ENCODE results near the gene SUGP1. TPM values are rescaled to one million over a fixed set of nuclear protein-coding genes. Genes with fewer than 3 reads are reported as not detected.

The SUGP1 gene
- polyA plus RNA-seq, 1 donor (not counting 4 experiments of a cell fraction or from before 2014, with no cell fraction given) = 28.6 TPM

GRCh38 chr19:19226663-19227062 is 93.6 kb downstream of the SUGP1 start:
- H3K79me2 ChIP-seq (ENCODE audit: control insufficient read depth, insufficient read depth, low read length) = no peaks in the 10 kb centered on the region
- no peak overlapping the region for H3K4me2 ChIP-seq (ENCODE audit: control insufficient read depth, extremely low read depth, insufficient read depth, low read depth, low read length)
- H3K27ac ChIP-seq (ENCODE audit: control insufficient read depth, insufficient read depth, low read length) = no peak overlapping the region
- H3K4me3 ChIP-seq (ENCODE audit: control insufficient read depth in 2 of 3, extremely low read depth in 1 of 3, insufficient read depth in 2 of 3, low read depth in 1 of 3, low read length in 3 of 3) = no peak overlapping the region
- H2AFZ ChIP-seq (ENCODE audit: control insufficient read depth, low read length) = no peak overlapping the region
- FAIRE-seq (no peak), DNase-seq (ENCODE audit: low read depth, low spot score) (no peak)
- H3K36me3 ChIP-seq (ENCODE audit: control insufficient read depth in 2 of 2, extremely low read depth in 1 of 2, insufficient read depth in 2 of 2, low read length in 2 of 2) = no peaks in the 10 kb centered on the region
- H3K4me1 ChIP-seq (ENCODE audit: control insufficient read depth, extremely low read depth, insufficient read depth, low read length) = peaks cover 3% of the 10 kb centered on the region
- H4K20me1 ChIP-seq (ENCODE audit: control insufficient read depth, extremely low read depth, insufficient read depth, low read length) = no peaks in the 10 kb centered on the region
- H3K9ac ChIP-seq (ENCODE audit: control insufficient read depth, extremely low read depth, insufficient read depth, low read length) = no peak overlapping the region
- H3K9me1 ChIP-seq (ENCODE audit: control insufficient read depth, extremely low read depth, insufficient read depth, low read length) = no peaks in the 10 kb centered on the region
- H3K9me3 ChIP-seq (ENCODE audit: control insufficient read depth, low read depth, low read length) = no peaks in the 10 kb centered on the region
- peaks cover 17% of the 10 kb centered on the region for H3K27me3 ChIP-seq (ENCODE audit: control insufficient read depth, extremely low read depth, insufficient read depth, low read length)
- TF ChIP-seq, protein P1, sequence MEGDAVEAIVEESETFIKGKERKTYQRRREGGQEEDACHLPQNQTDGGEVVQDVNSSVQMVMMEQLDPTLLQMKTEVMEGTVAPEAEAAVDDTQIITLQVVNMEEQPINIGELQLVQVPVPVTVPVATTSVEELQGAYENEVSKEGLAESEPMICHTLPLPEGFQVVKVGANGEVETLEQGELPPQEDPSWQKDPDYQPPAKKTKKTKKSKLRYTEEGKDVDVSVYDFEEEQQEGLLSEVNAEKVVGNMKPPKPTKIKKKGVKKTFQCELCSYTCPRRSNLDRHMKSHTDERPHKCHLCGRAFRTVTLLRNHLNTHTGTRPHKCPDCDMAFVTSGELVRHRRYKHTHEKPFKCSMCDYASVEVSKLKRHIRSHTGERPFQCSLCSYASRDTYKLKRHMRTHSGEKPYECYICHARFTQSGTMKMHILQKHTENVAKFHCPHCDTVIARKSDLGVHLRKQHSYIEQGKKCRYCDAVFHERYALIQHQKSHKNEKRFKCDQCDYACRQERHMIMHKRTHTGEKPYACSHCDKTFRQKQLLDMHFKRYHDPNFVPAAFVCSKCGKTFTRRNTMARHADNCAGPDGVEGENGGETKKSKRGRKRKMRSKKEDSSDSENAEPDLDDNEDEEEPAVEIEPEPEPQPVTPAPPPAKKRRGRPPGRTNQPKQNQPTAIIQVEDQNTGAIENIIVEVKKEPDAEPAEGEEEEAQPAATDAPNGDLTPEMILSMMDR (optimal IDR thresholded peaks at IDR 0.05 in 1 of 3, IDR thresholded peaks at IDR 0.05 in 1 of 3, conservative IDR thresholded peaks at IDR 0.05 in 1 of 3; ENCODE audit: extremely low read depth in 1 of 3, insufficient read depth in 2 of 3, low read length in 3 of 3) = no peak
- no peak for TF ChIP-seq EZH2 (IDR thresholded peaks at IDR 0.05; ENCODE audit: low read length)
- dilution Hi-C loops (cut with MboI; ENCODE audit: extremely low pct_ligation_motif_present, low sequenced_read_pairs) = no loop called here

- dilution Hi-C loops (cut with MboI; ENCODE audit: extremely low pct_ligation_motif_present, low sequenced_read_pairs) = no loop called here
- Histone ChIP-seq H3K4me3 (ENCODE audit: control insufficient read depth in 2 of 3, extremely low read depth in 1 of 3, insufficient read depth in 2 of 3, low read depth in 1 of 3, low read length in 3 of 3) (no peak overlapping the region), H3K27ac (ENCODE audit: control insufficient read depth, insufficient read depth, low read length) (no peak overlapping the region), H3K79me2 (ENCODE audit: control insufficient read depth, insufficient read depth, low read length) (no peaks in the 10 kb centered on the region), H3K4me1 (ENCODE audit: control insufficient read depth, extremely low read depth, insufficient read depth, low read length) (peaks cover 3% of the 10 kb centered on the region), H2AFZ (ENCODE audit: control insufficient read depth, low read length) (no peak overlapping the region), H3K27me3 (ENCODE audit: control insufficient read depth, extremely low read depth, insufficient read depth, low read length) (peaks cover 17% of the 10 kb centered on the region), H3K9me1 (ENCODE audit: control insufficient read depth, extremely low read depth, insufficient read depth, low read length) (no peaks in the 10 kb centered on the region), H3K4me2 (ENCODE audit: control insufficient read depth, extremely low read depth, insufficient read depth, low read depth, low read length) (no peak overlapping the region), H3K9me3 (ENCODE audit: control insufficient read depth, low read depth, low read length) (no peaks in the 10 kb centered on the region), H3K36me3 (ENCODE audit: control insufficient read depth in 2 of 2, extremely low read depth in 1 of 2, insufficient read depth in 2 of 2, low read length in 2 of 2) (no peaks in the 10 kb centered on the region), H4K20me1 (ENCODE audit: control insufficient read depth, extremely low read depth, insufficient read depth, low read length) (no peaks in the 10 kb centered on the region), H3K9ac (ENCODE audit: control insufficient read depth, extremely low read depth, insufficient read depth, low read length) (no peak overlapping the region)
- FAIRE-seq (no peak), DNase-seq (ENCODE audit: low read depth, low spot score) (no peak)
- TF ChIP-seq, protein P1 (optimal IDR thresholded peaks at IDR 0.05 in 1 of 3, IDR thresholded peaks at IDR 0.05 in 1 of 3, conservative IDR thresholded peaks at IDR 0.05 in 1 of 3; ENCODE audit: extremely low read depth in 1 of 3, insufficient read depth in 2 of 3, low read length in 3 of 3) = no peak
- no peak for TF ChIP-seq EZH2 (IDR thresholded peaks at IDR 0.05; ENCODE audit: low read length)
Observed at GRCh38 chr19:19226204-19226603, 94.1 kb downstream of the SUGP1 start.

Small RNA genes within 50 kb of the gene (small RNA-seq; reads per million reads assigned to genes)
- 0 reads per million in 3 experiments for gene RNU6-1028P (ENCODE audit: insufficient read length in 3 of 3, low read depth in 3 of 3, low replicate concordance in 1 of 3)

Other genes starting within 250 kb of the SUGP1 start
- 18.0 to 35.1 TPM (median 25.0 TPM) in 3 replicates for gene TMEM161A, start 182.0 kb downstream of the SUGP1 start, polyA plus RNA-seq
- gene MEF2B, start 150.2 kb downstream of the SUGP1 start, polyA plus RNA-seq = 0.05 to 0.17 TPM (median 0.11 TPM) in 3 replicates
- 16.3 to 19.6 TPM (median 18.1 TPM) in 3 replicates for gene BORCS8, start 128.4 kb downstream of the SUGP1 start, polyA plus RNA-seq
- gene RFXANK, start 128.3 kb downstream of the SUGP1 start, polyA plus RNA-seq = 49.0 to 70.8 TPM (median 51.3 TPM) in 3 replicates
- 9.7 to 14.4 TPM (median 12.3 TPM) in 3 replicates for gene NR2C2AP, start 117.1 kb downstream of the SUGP1 start, polyA plus RNA-seq
- not detected in 3 replicates for gene NCAN, start 108.6 kb downstream of the SUGP1 start, polyA plus RNA-seq
- not detected in 3 replicates for gene TM6SF2, start 47.2 kb downstream of the SUGP1 start, polyA plus RNA-seq
- gene MAU2, start 320 bp upstream of the SUGP1 start, polyA plus RNA-seq = 9.7 to 18.8 TPM (median 10.3 TPM) in 3 replicates
- gene GATAD2A, start 85.2 kb upstream of the SUGP1 start, polyA plus RNA-seq = 14.6 to 81.0 TPM (median 28.4 TPM) in 3 replicates
- 0.47 to 1.0 TPM (median 0.77 TPM) in 3 replicates for gene TSSK6, start 195.0 kb upstream of the SUGP1 start, polyA plus RNA-seq
- 294 to 475 TPM (median 343 TPM) in 3 replicates for gene NDUFA13, start 195.7 kb upstream of the SUGP1 start, polyA plus RNA-seq
- gene YJEFN3, start 208.4 kb upstream of the SUGP1 start, polyA plus RNA-seq = 0.56 to 1.4 TPM (median 1.2 TPM) in 3 replicates
- gene CILP2, start 217.8 kb upstream of the SUGP1 start, polyA plus RNA-seq = 0.07 to 0.21 TPM (median 0.14 TPM) in 3 replicates